Naive B cell (primary cell): ENCODE results near the gene GPRIN2. TPM values are rescaled to one million over a fixed set of nuclear protein-coding genes. Genes with fewer than 3 reads are reported as not detected.
"Not testable (repeated sequence)": the region's sequence is repeated elsewhere in the genome, so short reads cannot be mapped to it uniquely, and the experiment has no call there.

Experiments
- ATAC-seq, 2 donors: fragments of 150-1000 bp; cut with Tn5 transposase; 2 replicates each; pipeline ENCODE4 v1.10.0; 2021; ENCODE audit warnings: low read depth in 2 of 2, mild to moderate bottlenecking in 2 of 2, moderate library complexity in 2 of 2
- DNase-seq: peaks from one replicate; pipeline ENCODE4 v3.0.0; 2022
- H3K27ac Mint-ChIP-seq, 6 donors: one replicate each; pipeline ENCODE4 v1.8.0; 2020 to 2022; ENCODE audit warnings: mild to moderate bottlenecking in 6 of 6, mixed read lengths in 6 of 6, moderate library complexity in 5 of 6, inconsistent platforms in 2 of 6
- H3K27me3 Mint-ChIP-seq, 3 donors: one replicate each; pipeline ENCODE4 v1.8.0; 2021 to 2022; ENCODE audit warnings: mixed read lengths in 3 of 3, mild to moderate bottlenecking in 1 of 3
- H3K36me3 Mint-ChIP-seq, 2 donors: one replicate each; pipeline ENCODE4 v1.8.0; 2020 to 2022; ENCODE audit warnings: mixed read lengths in 2 of 2, inconsistent platforms in 1 of 2, mild to moderate bottlenecking in 1 of 2
- H3K4me1 Mint-ChIP-seq, 3 donors: one replicate each; pipeline ENCODE4 v1.8.0; 2020 to 2022; ENCODE audit warnings: mixed read lengths in 3 of 3, inconsistent platforms in 1 of 3, mild to moderate bottlenecking in 1 of 3, moderate library complexity in 1 of 3
- H3K4me3 Mint-ChIP-seq, 8 donors: one replicate each; pipeline ENCODE4 v1.8.0; 2020 to 2022; ENCODE audit warnings: mild to moderate bottlenecking in 8 of 8, mixed read lengths in 8 of 8, moderate library complexity in 8 of 8, inconsistent platforms in 2 of 8
- H3K9me3 Mint-ChIP-seq, 7 donors: one replicate each; pipeline ENCODE4 v1.8.0; 2020 to 2022; ENCODE audit warnings: mixed read lengths in 7 of 7, mild to moderate bottlenecking in 5 of 7, inconsistent platforms in 2 of 7, moderate library complexity in 1 of 7
- polyA plus RNA-seq, 6 donors: library from polyadenylated mRNA; unstranded; fragments of 300-500 nt; fragmentation: Illumina TruSeq; gene quantifications; one replicate each; pipeline ENCODE4 v1.2.3, GENCODE V29; 2021; ENCODE audit warnings: low read depth in 6 of 6

GPRIN2 gene
- polyA plus RNA-seq = not detected

- ATAC-seq = peak; percentile 27 to 34
- H3K9me3 Mint-ChIP-seq = peaks cover 0 to 2% (median 0%) of the 10 kb centered on the region in 7 donors
- peaks cover 0 to 4% (median 0%) of the 10 kb centered on the region in 3 donors for H3K27me3 Mint-ChIP-seq
- H3K27ac Mint-ChIP-seq = peak within 1 kb of the TSS in 2 of 6 donors; percentile 19 to 51
- peaks cover 16 to 22% (median 20%) of the 10 kb centered on the region in 3 donors for H3K4me1 Mint-ChIP-seq
- no peaks in the 10 kb centered on the region for H3K36me3 Mint-ChIP-seq
- DNase-seq = no peak
- H3K4me3 Mint-ChIP-seq = peak within 1 kb of the TSS in 6 of 8 donors; percentile 65 to 79 (median 76)
Observed at GRCh38 chr10:46556515-46557318, at the start of gene GPRIN2. TSS of gene GPRIN2 (minus strand) at chr10:46556658. CDS start at chr10:46550736, 5,922 bp downstream.

GRCh38 chr10:46600516-46600915, 44.1 kb upstream of the GPRIN2 start:
- not testable (repeated sequence) for H3K4me1 Mint-ChIP-seq, DNase-seq, H3K4me3 Mint-ChIP-seq, H3K36me3 Mint-ChIP-seq, H3K27me3 Mint-ChIP-seq, H3K9me3 Mint-ChIP-seq, H3K27ac Mint-ChIP-seq
- peak; percentile 50 to 53 for ATAC-seq

GRCh38 chr10:46597616-46598246, 41.3 kb upstream of the GPRIN2 start:
- ATAC-seq (peak; percentile 87 to 90), DNase-seq (peak; percentile 46)
- H3K27me3 Mint-ChIP-seq, H3K36me3 Mint-ChIP-seq, H3K27ac Mint-ChIP-seq, H3K4me1 Mint-ChIP-seq, H3K9me3 Mint-ChIP-seq: not testable (repeated sequence)
- peak overlapping the region in 5 of 8 donors; percentile 39 to 69 (median 63) for H3K4me3 Mint-ChIP-seq

- not testable (repeated sequence) for DNase-seq, H3K36me3 Mint-ChIP-seq, H3K4me3 Mint-ChIP-seq, ATAC-seq, H3K9me3 Mint-ChIP-seq, H3K27me3 Mint-ChIP-seq, H3K27ac Mint-ChIP-seq, H3K4me1 Mint-ChIP-seq
Observed at GRCh38 chr10:46596570-46596969, 40.1 kb upstream of the GPRIN2 start.

GRCh38 chr10:46594453-46595063, 38.1 kb upstream of the GPRIN2 start:
- not testable (repeated sequence) for H3K27me3 Mint-ChIP-seq, H3K36me3 Mint-ChIP-seq, ATAC-seq, H3K4me1 Mint-ChIP-seq, H3K9me3 Mint-ChIP-seq, DNase-seq, H3K4me3 Mint-ChIP-seq, H3K27ac Mint-ChIP-seq

- H3K36me3 Mint-ChIP-seq, H3K4me3 Mint-ChIP-seq, ATAC-seq, DNase-seq, H3K27ac Mint-ChIP-seq, H3K4me1 Mint-ChIP-seq, H3K9me3 Mint-ChIP-seq, H3K27me3 Mint-ChIP-seq: not testable (repeated sequence)
Observed at GRCh38 chr10:46593307-46593706, 36.8 kb upstream of the GPRIN2 start.

GRCh38 chr10:46591053-46591452, 34.6 kb upstream of the GPRIN2 start:
- not testable (repeated sequence) for H3K36me3 Mint-ChIP-seq, H3K27ac Mint-ChIP-seq, H3K4me3 Mint-ChIP-seq, H3K27me3 Mint-ChIP-seq, DNase-seq, H3K9me3 Mint-ChIP-seq, ATAC-seq, H3K4me1 Mint-ChIP-seq

- H3K27ac Mint-ChIP-seq, ATAC-seq, H3K4me3 Mint-ChIP-seq, H3K27me3 Mint-ChIP-seq, H3K4me1 Mint-ChIP-seq, DNase-seq, H3K36me3 Mint-ChIP-seq, H3K9me3 Mint-ChIP-seq: not testable (repeated sequence)
Observed at GRCh38 chr10:46589589-46589988, 33.1 kb upstream of the GPRIN2 start.

- not testable (repeated sequence) for H3K9me3 Mint-ChIP-seq, ATAC-seq, DNase-seq, H3K4me3 Mint-ChIP-seq, H3K27me3 Mint-ChIP-seq, H3K4me1 Mint-ChIP-seq, H3K36me3 Mint-ChIP-seq, H3K27ac Mint-ChIP-seq
Observed at GRCh38 chr10:46588221-46588620, 31.8 kb upstream of the GPRIN2 start.

- H3K27me3 Mint-ChIP-seq, H3K36me3 Mint-ChIP-seq, H3K9me3 Mint-ChIP-seq, H3K27ac Mint-ChIP-seq, DNase-seq, H3K4me1 Mint-ChIP-seq, ATAC-seq, H3K4me3 Mint-ChIP-seq: not testable (repeated sequence)
Observed at GRCh38 chr10:46587546-46587945, 31.1 kb upstream of the GPRIN2 start.

GRCh38 chr10:46585246-46585645, 28.8 kb upstream of the GPRIN2 start:
- H3K36me3 Mint-ChIP-seq, DNase-seq, H3K4me3 Mint-ChIP-seq, H3K27me3 Mint-ChIP-seq, H3K27ac Mint-ChIP-seq, H3K4me1 Mint-ChIP-seq, ATAC-seq, H3K9me3 Mint-ChIP-seq: not testable (repeated sequence)

- not testable (repeated sequence) for H3K27ac Mint-ChIP-seq, DNase-seq, H3K9me3 Mint-ChIP-seq, H3K4me3 Mint-ChIP-seq, H3K36me3 Mint-ChIP-seq, H3K27me3 Mint-ChIP-seq, H3K4me1 Mint-ChIP-seq, ATAC-seq
Observed at GRCh38 chr10:46584196-46584595, 27.7 kb upstream of the GPRIN2 start.

GRCh38 chr10:46582568-46582967, 26.1 kb upstream of the GPRIN2 start:
- not testable (repeated sequence) for H3K27me3 Mint-ChIP-seq, ATAC-seq, DNase-seq, H3K36me3 Mint-ChIP-seq, H3K9me3 Mint-ChIP-seq, H3K27ac Mint-ChIP-seq, H3K4me1 Mint-ChIP-seq, H3K4me3 Mint-ChIP-seq

- H3K27me3 Mint-ChIP-seq, DNase-seq, H3K4me1 Mint-ChIP-seq, H3K27ac Mint-ChIP-seq, ATAC-seq, H3K9me3 Mint-ChIP-seq, H3K4me3 Mint-ChIP-seq, H3K36me3 Mint-ChIP-seq: not testable (repeated sequence)
Observed at GRCh38 chr10:46581997-46582396, 25.5 kb upstream of the GPRIN2 start.
